Lower leg skin (tissue), 4 donors: Measurements from ENCODE around the gene RAD21L1. TPM values are rescaled to one million over a fixed set of nuclear protein-coding genes. Genes with fewer than 3 reads are reported as not detected.

Experiments
- DNase-seq, 2 donors: peaks; one replicate each; pipeline ENCODE4 v3.0.0-alpha.2; 2019; ENCODE audit warnings: low spot score in 2 of 2
- H3K4me3 ChIP-seq: fragments of 200-600 bp; sonication (generic); 2 replicates; pipeline ENCODE4 v1.5.1; 2017; ENCODE audit warnings: mild to moderate bottlenecking, low read depth; ENCODE audit not compliant: poor library complexity, severe bottlenecking
- CTCF ChIP-seq, 3 donors: fragments of 450-650 bp; IDR thresholded peaks; one replicate each; pipeline ENCODE4 v1.5.1; 2016; ENCODE audit warnings: antibody characterized with exemption in 3 of 3, mild to moderate bottlenecking in 3 of 3, moderate library complexity in 2 of 3
- POLR2A ChIP-seq, 2 donors: fragments of 450-650 bp; IDR thresholded peaks; one replicate each; pipeline ENCODE4 v1.6.1; 2016 to 2017; ENCODE audit warnings: antibody characterized with exemption in 2 of 2, mild to moderate bottlenecking in 1 of 2, moderate library complexity in 1 of 2
- WGBS, 2 donors: methylation state at CpG; one replicate each; pipeline ENCODE4 v1.1.5; 2018; 5-methylcytosine and 5-hydroxymethylcytosine counted together
- intact Hi-C: fragments of 100-400 bp; cut with DNase I; formaldehyde crosslinking; loops from one replicate; pipeline ENCODE4 v1.15.0; 2023; ENCODE audit warnings: low total_unique reads
- total RNA-seq, 4 donors: library from RNA; depleted of rRNA; stranded (reverse); fragments of >200 nt; gene quantifications; one replicate each; pipeline ENCODE4 v1.1.0, GENCODE V29; 2016

The RAD21L1 gene
- total RNA-seq, 4 donors from 2014 or later, result 0.38 TPM; not detected in 3

DNA sequence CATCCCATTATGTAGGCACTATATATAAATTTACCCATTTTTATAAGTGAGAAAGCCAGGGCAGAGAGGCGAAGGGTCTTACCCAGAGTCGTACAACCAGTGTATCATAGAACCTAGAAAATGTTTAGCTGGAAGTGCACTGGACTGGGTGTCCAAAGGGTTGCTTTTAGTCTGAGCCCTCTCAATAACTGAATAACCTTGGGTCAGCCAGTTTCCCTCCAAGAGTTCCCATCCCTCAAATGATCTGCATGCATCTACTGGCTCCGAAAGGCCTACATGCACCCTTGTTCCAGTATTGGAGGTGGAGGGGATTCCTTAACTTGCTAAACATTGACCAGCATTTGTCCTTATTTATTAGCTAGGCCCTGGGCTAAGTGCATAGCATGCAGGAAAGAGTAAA is 44.0 kb downstream of the RAD21L1 start:
- H3K4me3 ChIP-seq, result no peak overlapping the region
- intact Hi-C loops, result no loop called here
- 97 to 99% methylated on average over 3 of the region's 3 CpGs for WGBS, 2 donors
- no peak for TF ChIP-seq CTCF (IDR thresholded peaks at IDR 0.05)
- TF ChIP-seq POLR2A (IDR thresholded peaks at IDR 0.05), result no peak
- DNase-seq, result no peak

- intact Hi-C loops, result no loop called here
- DNase-seq, result no peak
- TF ChIP-seq CTCF (IDR thresholded peaks at IDR 0.05) (no peak), POLR2A (IDR thresholded peaks at IDR 0.05) (no peak)
- H3K4me3 ChIP-seq, result no peak overlapping the region
- 55 to 63% methylated on average over 6 of the region's 6 CpGs for WGBS, 2 donors
These were observed 46.7 kb downstream of the RAD21L1 start for GRCh38 chr20:1272368-1273100.

GRCh38 chr20:1273366-1273765 is 47.5 kb downstream of the RAD21L1 start:
- no peak for DNase-seq
- WGBS, 2 donors, result 87 to 88% methylated on average over 2 of the region's 2 CpGs
- TF ChIP-seq CTCF (IDR thresholded peaks at IDR 0.05), result no peak
- TF ChIP-seq POLR2A (IDR thresholded peaks at IDR 0.05), result no peak
- intact Hi-C loops, result no loop called here
- no peak overlapping the region for H3K4me3 ChIP-seq

DNA sequence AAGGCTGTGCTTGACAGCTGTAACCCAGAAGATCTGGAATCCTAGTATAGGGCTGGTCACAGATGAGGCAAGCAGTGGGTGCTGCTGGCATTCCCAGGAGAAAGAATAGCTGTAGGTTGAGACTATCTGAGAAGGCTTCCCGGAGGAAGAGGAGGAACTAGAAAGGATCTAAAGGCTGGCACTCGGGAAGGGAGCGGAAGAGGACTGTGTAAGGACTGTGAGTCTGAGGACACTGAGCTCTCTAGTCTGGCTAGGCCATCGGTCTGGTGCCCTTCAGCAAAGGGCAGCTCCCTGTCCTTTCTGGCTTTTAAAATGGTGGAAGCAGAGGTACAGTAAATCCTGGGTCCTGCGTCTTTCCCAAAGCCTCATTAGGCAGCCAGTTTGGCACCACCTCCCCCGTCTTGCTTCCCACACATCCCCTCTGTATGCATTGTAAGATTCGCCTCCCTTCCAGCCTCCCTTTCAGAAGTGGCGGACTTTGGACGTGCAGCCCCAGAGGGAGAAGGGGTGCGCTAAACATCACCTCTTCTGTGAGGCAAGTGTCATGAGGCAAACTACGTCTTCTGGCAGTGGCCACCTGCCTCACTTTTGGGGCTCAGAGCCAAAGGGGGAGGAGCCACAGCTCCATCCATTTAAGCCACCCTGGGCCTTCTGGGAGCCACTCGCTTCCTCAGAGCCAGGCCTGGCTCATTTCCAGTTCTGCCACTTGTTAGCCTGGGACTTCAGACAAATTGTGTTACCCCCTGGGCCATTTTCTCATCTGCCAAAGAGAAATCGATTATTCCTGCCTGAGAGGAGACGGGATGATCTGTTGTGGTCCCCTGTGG is 48.9 kb downstream of the RAD21L1 start:
- H3K4me3 ChIP-seq, result no peak overlapping the region
- 85 to 89% methylated on average over 14 of the region's 14 CpGs for WGBS, 2 donors
- intact Hi-C loops, result no loop called here
- no peak for DNase-seq
- no peak for TF ChIP-seq CTCF (IDR thresholded peaks at IDR 0.05)
- TF ChIP-seq POLR2A (IDR thresholded peaks at IDR 0.05), result no peak

- intact Hi-C loops, result no loop called here
- H3K4me3 ChIP-seq, result no peak overlapping the region
- no peak for DNase-seq
- no peak for TF ChIP-seq POLR2A (IDR thresholded peaks at IDR 0.05)
- TF ChIP-seq CTCF (IDR thresholded peaks at IDR 0.05), result no peak
- 86% methylated on average over 2 of the region's 2 CpGs for WGBS, 2 donors
These were observed 50.1 kb downstream of the RAD21L1 start for GRCh38 chr20:1275919-1276318.
